Stomach (tissue), 9 donors: ENCODE measurements around the gene ACTL6B. TPM values are rescaled to one million over a fixed set of nuclear protein-coding genes. Genes with fewer than 3 reads are reported as not detected.

Experiments
- DNase-seq, 2 donors: peaks; one replicate each; pipeline versions ENCODE4 v3.0.0 to v3.0.0-alpha.2; 2013 to 2019
- H3K27ac ChIP-seq, 5 donors: fragments of 200-600 bp in 4 of 5; sonication (generic) in 4 of 5; one replicate each; pipeline ENCODE4 v1.5.1; 2013 to 2019; ENCODE audit warnings: mild to moderate bottlenecking in 1 of 5, moderate library complexity in 1 of 5
- H3K27me3 ChIP-seq, 3 donors: fragments of 200-600 bp; sonication (generic); one replicate each; pipeline ENCODE4 v1.5.1; 2017 to 2019; ENCODE audit warnings: mixed run types in 1 of 3
- H3K36me3 ChIP-seq, 4 donors: fragments of 200-600 bp; sonication (generic); 1 replicate in 3 of 4; 2 replicates in 1 of 4; pipeline ENCODE4 v1.5.1; 2016 to 2019
- H3K4me1 ChIP-seq, 4 donors: fragments of 200-600 bp; sonication (generic); one replicate each; pipeline ENCODE4 v1.5.1; 2016 to 2019
- H3K4me3 ChIP-seq, 4 donors: fragments of 200-600 bp; sonication (generic) in 3 of 4; one replicate each; pipeline ENCODE4 v1.5.1; 2016 to 2019; ENCODE audit warnings: mild to moderate bottlenecking in 1 of 4
- H3K9me3 ChIP-seq, 4 donors: fragments of 200-600 bp; sonication (generic); one replicate each; pipeline ENCODE4 v1.5.1; 2016 to 2019
- CTCF ChIP-seq, 7 experiments: fragments of 450-650 bp in 4 of 7; fragments of 200-600 bp in 3 of 7; sonication (generic) in 3 of 7; IDR thresholded peaks; one replicate each; pipeline ENCODE4 v1.5.1; 2016 to 2019; ENCODE audit warnings: antibody characterized with exemption in 7 of 7, control low read depth in 2 of 7, mild to moderate bottlenecking in 1 of 7
- EP300 ChIP-seq: sonication (generic); formaldehyde crosslinking; IDR thresholded peaks from one replicate; pipeline ENCODE4 v1.6.1; 2017; ENCODE audit warnings: antibody characterized with exemption
- POLR2A ChIP-seq, 4 donors: fragments of 450-650 bp; IDR thresholded peaks; one replicate each; pipeline ENCODE4 v1.6.1; 2016; ENCODE audit warnings: antibody characterized with exemption in 4 of 4, control low read depth in 2 of 4, mild to moderate bottlenecking in 1 of 4, moderate library complexity in 1 of 4
- POLR2AphosphoS5 ChIP-seq, 3 donors: sonication (generic); formaldehyde crosslinking; IDR thresholded peaks; one replicate each; pipeline ENCODE4 v1.6.1; 2016; ENCODE audit warnings: antibody characterized with exemption in 3 of 3
- WGBS, 5 donors: extraction: QIAGEN DNeasy Blood & Tissue Kit in 3 of 5; methylation state at CpG; one replicate each; pipeline versions ENCODE4 v1.1.5 to v1.1.7; 2013 to 2018; 5-methylcytosine and 5-hydroxymethylcytosine counted together
- intact Hi-C: fragments of 100-400 bp; cut with DNase I; formaldehyde crosslinking; loops from one replicate; pipeline ENCODE4 v1.15.1; 2023; ENCODE audit warnings: low total_unique reads
- polyA plus RNA-seq, 3 donors: library from polyadenylated mRNA; stranded (reverse); fragments of 200-250 nt; gene quantifications; one replicate each; pipeline ENCODE4 v1.2.3, GENCODE V29; 2013
- total RNA-seq, 5 donors: library from RNA; depleted of rRNA; stranded (reverse); fragments of >200 nt; gene quantifications; one replicate each; pipeline versions ENCODE4 v1.1.0 to v1.2.3, GENCODE V29; 2014 to 2016
- donor health status: healthy with polysubstance abuse.
- donor health status: Bipolar disorder and iron deficiency.
- donor health status: healthy.

Gene ACTL6B
- total and polyA plus RNA-seq, 8 donors: 0.25 to 1.4 (median 0.43) TPM; not detected in 3

- TF ChIP-seq POLR2AphosphoS5 (IDR thresholded peaks at IDR 0.05): peak in 1 of 3 donors; percentile 46
- no peak for TF ChIP-seq POLR2A (IDR thresholded peaks at IDR 0.05)
- TF ChIP-seq CTCF (IDR thresholded peaks at IDR 0.05): peak in 5 of 7 experiments; percentile 77 to 95 (median 92)
- Histone ChIP-seq H3K27me3 (no peaks in the 10 kb centered on the region), H3K4me1 (peaks cover 37 to 71% (median 61%) of the 10 kb centered on the region in 4 donors), H3K9me3 (no peaks in the 10 kb centered on the region), H3K4me3 (peak overlapping the region; percentile 88 to 98 (median 95)), H3K27ac (peak overlapping the region in 3 of 5 donors; percentile 22 to 90 (median 87)), H3K36me3 (peaks cover 16 to 31% (median 28%) of the 10 kb centered on the region in 4 donors)
- intact Hi-C loops: no loop called here
- peak; percentile 81 to 92 for DNase-seq
- WGBS, 5 donors: 22 to 30% (median 29%) methylated on average over 25 to 28 of the region's 28 CpGs
These were observed 35.7 kb upstream of the ACTL6B start for GRCh38 chr7:100691676-100692577.

- H3K27me3 ChIP-seq: no peaks in the 10 kb centered on the region
- H3K4me1 ChIP-seq: peaks cover 34 to 68% (median 53%) of the 10 kb centered on the region in 4 donors
- no peaks in the 10 kb centered on the region for H3K9me3 ChIP-seq
- peak in 1 of 2 donors; percentile 9 for DNase-seq
- no peak overlapping the region for H3K27ac ChIP-seq
- intact Hi-C loops: no loop called here
- TF ChIP-seq POLR2AphosphoS5 (IDR thresholded peaks at IDR 0.05) (no peak), CTCF (IDR thresholded peaks at IDR 0.05) (no peak), POLR2A (IDR thresholded peaks at IDR 0.05) (no peak)
- 81 to 87% (median 86%) methylated on average over 16 to 18 of the region's 18 CpGs for WGBS, 5 donors
- no peak overlapping the region for H3K4me3 ChIP-seq
- peaks cover 40 to 56% (median 53%) of the 10 kb centered on the region in 4 donors for H3K36me3 ChIP-seq
These were observed 33.2 kb upstream of the ACTL6B start for GRCh38 chr7:100689230-100690135.

- Histone ChIP-seq H3K27me3 (no peaks in the 10 kb centered on the region), H3K27ac (no peak overlapping the region), H3K36me3 (peaks cover 51 to 67% (median 64%) of the 10 kb centered on the region in 4 donors), H3K9me3 (no peaks in the 10 kb centered on the region), H3K4me1 (peaks cover 33 to 66% (median 50%) of the 10 kb centered on the region in 4 donors), H3K4me3 (no peak overlapping the region)
- intact Hi-C loops: no loop called here
- TF ChIP-seq POLR2A (IDR thresholded peaks at IDR 0.05): no peak
- no peak for TF ChIP-seq CTCF (IDR thresholded peaks at IDR 0.05)
- no peak for TF ChIP-seq EP300
- TF ChIP-seq POLR2AphosphoS5 (IDR thresholded peaks at IDR 0.05): no peak
- DNase-seq: no peak
- 81 to 89% (median 84%) methylated on average over 14 to 16 of the region's 16 CpGs for WGBS, 5 donors
These were observed 32.1 kb upstream of the ACTL6B start for GRCh38 chr7:100688326-100688860.
